Right hindlimb (tissue), 1 donor: ENCODE results near the gene PCDHB9.
A peak's percentile ranks its signal among the peaks of the same experiment; 100 is the strongest.
"Not testable (repeated sequence)": the region's sequence is repeated elsewhere in the genome, so short reads cannot be mapped to it uniquely, and the experiment has no call there.

Source experiments
- DNase-seq: peaks from one replicate; pipeline ENCODE4 v3.0.0-alpha.2; 2018

Gene PCDHB9

DNA sequence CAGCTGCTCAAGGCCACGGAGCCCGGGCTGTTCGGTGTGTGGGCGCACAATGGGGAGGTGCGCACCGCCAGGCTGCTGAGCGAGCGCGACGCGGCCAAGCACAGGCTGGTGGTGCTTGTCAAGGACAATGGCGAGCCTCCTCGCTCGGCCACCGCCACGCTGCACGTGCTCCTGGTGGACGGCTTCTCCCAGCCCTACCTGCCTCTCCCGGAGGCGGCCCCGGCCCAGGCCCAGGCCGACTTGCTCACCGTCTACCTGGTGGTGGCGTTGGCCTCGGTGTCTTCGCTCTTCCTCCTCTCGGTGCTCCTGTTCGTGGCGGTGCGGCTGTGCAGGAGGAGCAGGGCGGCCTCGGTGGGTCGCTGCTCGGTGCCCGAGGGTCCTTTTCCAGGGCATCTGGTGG, 2.2 kb downstream of the PCDHB9 start:
- not testable (repeated sequence) for DNase-seq

DNA sequence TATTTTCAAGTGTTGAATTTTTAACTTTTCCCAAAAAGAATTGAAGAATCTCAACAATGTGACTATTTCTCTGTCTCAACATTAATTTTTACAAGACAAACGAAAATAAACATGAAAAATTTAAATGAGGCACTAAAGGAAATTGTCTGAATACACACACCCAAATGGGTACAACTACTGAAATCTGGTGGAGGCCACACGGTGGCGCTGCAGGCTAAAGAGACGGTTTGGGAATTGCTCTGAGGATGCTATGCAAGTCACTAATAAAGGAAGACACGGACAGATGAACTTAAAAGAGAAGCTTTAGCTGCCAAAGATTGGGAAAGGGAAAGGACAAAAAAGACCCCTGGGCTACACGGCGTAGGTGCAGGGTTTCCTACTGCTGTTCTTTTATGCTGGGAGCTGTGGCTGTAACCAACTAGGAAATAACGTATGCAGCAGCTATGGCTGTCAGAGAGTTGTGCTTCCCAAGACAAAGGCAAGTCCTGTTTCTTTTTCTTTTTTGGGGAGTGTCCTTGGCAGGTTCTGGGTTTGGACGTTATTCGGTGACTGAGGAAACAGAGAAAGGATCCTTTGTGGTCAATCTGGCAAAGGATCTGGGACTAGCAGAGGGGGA, 5.3 kb downstream of the PCDHB9 start, which contains the start of gene PCDHB10:
Gene PCDHB10, plus strand, starts transcription at position 244 of the 616 bp plus-strand sequence. Its CDS starts 200 bp downstream, at position 444.
- no peak for DNase-seq

DNA sequence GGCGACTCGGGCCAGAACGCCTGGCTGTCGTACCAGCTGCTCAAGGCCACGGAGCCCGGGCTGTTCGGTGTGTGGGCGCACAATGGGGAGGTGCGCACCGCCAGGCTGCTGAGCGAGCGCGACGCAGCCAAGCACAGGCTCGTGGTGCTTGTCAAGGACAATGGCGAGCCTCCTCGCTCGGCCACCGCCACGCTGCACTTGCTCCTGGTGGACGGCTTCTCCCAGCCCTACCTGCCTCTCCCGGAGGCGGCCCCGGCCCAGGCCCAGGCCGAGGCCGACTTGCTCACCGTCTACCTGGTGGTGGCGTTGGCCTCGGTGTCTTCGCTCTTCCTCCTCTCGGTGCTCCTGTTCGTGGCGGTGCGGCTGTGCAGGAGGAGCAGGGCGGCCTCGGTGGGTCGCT, 7.4 kb downstream of the PCDHB9 start:
- not testable (repeated sequence) for DNase-seq

DNA sequence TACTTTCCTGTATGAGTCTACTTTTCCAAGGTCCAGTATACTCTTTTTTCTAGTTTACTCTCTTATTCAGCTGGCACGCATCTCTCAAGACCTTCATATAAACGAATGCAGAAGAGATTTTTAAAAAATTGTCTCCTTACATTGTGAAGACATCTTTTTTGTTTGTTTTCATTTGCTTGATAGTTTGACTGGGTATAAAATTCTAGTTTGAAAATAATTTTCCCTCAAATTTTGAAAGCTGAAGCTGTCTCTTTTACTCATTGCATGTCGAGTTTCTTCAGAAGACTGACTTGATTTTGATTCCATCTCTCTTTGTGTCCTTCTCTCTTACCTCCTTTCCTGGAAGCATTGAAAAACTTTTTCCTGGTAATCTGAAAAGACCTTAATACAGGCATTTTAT, 9.4 kb downstream of the PCDHB9 start:
- no peak for DNase-seq

DNA sequence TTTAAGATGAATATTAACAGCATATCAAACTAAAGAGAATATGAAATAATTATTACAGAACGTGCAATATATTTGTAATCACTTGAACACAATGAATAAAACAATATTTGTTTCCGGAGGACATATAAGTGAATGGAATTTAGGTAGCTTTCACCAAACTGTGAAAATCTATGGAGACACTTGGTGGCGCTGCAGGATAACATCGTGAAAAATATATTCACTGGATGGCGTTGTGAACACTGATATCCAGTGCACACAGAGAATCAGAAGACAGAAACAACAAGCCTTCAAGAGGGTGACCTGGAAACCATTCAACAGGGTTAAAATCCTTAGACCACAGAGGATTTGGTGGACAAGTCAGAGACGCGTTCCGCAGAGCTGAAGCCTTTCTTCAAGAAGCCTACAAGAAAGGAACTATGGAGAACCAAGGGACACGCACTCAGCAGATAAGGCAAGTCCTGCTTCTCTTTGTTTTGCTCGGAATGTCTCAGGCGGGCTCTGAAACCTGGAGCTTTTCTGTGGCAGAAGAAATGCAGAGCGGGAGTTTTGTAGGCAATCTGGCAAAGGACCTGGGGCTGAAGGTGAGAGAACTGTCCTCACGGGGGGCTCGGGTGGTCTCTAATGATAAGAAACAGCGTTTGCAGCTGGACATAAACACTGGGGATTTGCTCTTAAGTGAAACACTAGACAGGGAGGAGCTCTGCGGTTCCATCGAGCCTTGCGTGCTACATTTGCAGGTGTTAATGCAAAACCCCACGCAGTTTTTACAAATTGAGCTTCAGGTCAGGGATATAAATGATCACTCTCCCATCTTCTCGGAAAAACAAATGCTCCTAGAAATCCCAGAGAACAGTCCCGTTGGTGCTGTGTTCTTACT, 12.6 kb downstream of the PCDHB9 start, which contains the start of gene PCDHB11:
Gene PCDHB11, plus strand, starts transcription at position 269 of the 877 bp plus-strand sequence. Its CDS starts 148 bp downstream, at position 417.
- no peak for DNase-seq

DNA sequence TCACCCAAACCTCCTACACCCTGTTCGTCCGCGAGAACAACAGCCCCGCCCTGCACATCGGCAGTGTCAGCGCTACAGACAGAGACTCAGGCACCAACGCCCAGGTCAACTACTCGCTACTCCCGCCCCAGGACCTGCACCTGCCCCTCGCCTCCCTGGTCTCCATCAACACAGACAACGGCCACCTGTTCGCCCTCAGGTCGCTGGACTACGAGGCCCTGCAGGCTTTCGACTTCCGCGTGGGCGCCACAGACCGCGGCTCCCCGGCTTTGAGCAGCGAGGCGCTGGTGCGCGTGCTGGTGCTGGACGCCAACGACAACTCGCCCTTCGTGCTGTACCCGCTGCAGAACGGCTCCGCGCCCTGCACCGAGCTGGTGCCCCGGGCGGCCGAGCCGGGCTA, 14.2 kb downstream of the PCDHB9 start:
- not testable (repeated sequence) for DNase-seq

DNA sequence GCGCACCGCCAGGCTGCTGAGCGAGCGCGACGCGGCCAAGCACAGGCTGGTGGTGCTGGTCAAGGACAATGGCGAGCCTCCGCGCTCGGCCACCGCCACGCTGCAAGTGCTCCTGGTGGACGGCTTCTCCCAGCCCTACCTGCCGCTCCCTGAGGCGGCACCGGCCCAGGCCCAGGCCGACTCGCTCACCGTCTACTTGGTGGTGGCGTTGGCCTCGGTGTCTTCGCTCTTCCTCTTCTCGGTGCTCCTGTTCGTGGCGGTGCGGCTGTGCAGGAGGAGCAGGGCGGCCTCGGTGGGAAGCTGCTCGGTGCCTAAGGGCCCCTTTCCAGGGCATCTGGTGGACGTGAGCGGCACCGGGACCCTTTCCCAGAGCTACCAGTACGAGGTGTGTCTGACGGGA, 14.7 kb downstream of the PCDHB9 start:
- DNase-seq = not testable (repeated sequence)

DNA sequence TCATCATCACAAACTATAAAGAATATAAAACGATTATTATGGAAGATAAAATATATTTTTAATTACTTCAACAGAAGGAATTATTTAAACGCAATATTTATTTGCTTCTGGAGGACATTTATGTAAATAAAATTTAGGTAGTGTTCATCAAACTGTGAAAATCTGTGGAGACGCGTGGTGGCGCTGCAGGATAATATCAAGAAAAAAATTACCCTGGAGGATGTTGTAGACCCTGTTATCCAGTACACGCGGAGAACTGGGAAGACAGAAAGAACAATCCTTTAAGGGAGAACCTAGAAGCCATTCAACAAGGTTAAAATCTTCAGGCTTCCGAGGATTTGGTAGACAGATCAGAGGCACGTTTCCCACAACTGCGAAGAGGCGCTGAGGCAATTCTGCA, 21.5 kb downstream of the PCDHB9 start, which contains the start of gene PCDHB12:
Gene PCDHB12, plus strand, starts transcription at position 242 of the 400 bp plus-strand sequence. CDS start 189 bp downstream, outside the sequence.
- no peak for DNase-seq

DNA sequence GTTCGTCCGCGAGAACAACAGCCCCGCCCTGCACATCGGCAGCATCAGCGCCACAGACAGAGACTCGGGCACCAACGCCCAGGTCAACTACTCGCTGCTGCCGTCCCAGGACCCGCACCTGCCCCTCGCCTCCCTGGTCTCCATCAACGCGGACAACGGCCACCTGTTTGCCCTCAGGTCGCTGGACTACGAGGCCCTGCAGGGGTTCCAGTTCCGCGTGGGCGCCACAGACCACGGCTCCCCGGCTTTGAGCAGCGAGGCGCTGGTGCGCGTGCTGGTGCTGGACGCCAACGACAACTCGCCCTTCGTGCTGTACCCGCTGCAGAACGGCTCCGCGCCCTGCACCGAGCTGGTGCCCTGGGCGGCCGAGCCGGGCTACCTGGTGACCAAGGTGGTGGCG, 23.3 kb downstream of the PCDHB9 start:
- DNase-seq = not testable (repeated sequence)

DNA sequence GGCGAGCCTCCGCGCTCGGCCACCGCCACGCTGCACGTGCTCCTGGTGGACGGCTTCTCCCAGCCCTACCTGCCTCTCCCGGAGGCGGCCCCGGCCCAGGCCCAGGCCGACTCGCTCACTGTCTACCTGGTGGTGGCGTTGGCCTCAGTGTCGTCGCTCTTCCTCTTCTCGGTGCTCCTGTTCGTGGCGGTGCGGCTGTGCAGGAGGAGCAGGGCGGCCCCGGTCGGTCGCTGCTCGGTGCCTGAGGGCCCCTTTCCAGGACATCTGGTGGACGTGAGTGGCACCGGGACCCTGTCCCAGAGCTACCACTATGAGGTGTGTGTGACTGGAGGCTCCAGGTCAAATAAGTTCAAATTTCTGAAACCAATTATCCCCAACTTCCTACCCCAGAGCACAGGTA, 23.9 kb downstream of the PCDHB9 start:
- not testable (repeated sequence) for DNase-seq

DNA sequence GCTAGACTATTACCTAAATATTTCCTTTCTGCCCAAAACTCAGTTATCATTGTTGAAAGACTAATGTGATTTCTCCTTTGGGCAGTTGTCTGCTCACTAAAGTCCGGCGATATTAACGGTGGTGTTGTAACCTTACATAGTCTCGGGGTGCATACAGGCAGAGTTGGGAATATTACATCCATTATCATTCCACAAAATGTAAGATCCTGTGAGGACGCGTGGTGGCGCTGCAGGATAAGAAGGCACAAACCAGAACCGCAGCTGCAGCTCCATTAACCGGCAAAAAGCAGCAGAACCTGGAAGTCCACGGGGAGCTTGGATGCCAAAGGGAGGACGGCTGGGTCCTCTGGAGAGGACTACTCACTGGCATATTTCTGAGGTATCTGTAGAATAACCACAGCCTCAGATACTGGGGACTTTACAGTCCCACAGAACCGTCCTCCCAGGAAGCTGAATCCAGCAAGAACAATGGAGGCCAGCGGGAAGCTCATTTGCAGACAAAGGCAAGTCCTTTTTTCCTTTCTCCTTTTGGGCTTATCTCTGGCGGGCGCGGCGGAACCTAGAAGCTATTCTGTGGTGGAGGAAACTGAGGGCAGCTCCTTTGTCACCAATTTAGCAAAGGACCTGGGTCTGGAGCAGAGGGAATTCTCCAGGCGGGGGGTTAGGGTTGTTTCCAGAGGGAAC, 26.8 kb downstream of the PCDHB9 start, which contains the start of gene PCDHB13:
Gene PCDHB13, plus strand, starts transcription at position 264 of the 684 bp plus-strand sequence. Its CDS starts 205 bp downstream, at position 469.
- peak; percentile 35 for DNase-seq

DNA sequence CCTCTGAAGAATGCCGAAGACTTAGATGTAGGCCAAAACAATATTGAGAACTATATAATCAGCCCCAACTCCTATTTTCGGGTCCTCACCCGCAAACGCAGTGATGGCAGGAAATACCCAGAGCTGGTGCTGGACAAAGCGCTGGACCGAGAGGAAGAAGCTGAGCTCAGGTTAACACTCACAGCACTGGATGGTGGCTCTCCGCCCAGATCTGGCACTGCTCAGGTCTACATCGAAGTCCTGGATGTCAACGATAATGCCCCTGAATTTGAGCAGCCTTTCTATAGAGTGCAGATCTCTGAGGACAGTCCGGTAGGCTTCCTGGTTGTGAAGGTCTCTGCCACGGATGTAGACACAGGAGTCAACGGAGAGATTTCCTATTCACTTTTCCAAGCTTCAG, 27.6 kb downstream of the PCDHB9 start:
- not testable (repeated sequence) for DNase-seq

DNA sequence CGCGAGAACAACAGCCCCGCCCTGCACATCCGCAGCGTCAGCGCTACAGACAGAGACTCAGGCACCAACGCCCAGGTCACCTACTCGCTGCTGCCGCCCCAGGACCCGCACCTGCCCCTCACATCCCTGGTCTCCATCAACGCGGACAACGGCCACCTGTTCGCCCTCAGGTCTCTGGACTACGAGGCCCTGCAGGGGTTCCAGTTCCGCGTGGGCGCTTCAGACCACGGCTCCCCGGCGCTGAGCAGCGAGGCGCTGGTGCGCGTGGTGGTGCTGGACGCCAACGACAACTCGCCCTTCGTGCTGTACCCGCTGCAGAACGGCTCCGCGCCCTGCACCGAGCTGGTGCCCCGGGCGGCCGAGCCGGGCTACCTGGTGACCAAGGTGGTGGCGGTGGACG, 28.5 kb downstream of the PCDHB9 start:
- not testable (repeated sequence) for DNase-seq

DNA sequence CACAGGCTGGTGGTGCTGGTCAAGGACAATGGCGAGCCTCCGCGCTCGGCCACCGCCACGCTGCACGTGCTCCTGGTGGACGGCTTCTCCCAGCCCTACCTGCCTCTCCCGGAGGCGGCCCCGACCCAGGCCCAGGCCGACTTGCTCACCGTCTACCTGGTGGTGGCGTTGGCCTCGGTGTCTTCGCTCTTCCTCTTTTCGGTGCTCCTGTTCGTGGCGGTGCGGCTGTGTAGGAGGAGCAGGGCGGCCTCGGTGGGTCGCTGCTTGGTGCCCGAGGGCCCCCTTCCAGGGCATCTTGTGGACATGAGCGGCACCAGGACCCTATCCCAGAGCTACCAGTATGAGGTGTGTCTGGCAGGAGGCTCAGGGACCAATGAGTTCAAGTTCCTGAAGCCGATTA, 29.1 kb downstream of the PCDHB9 start:
- not testable (repeated sequence) for DNase-seq

DNA sequence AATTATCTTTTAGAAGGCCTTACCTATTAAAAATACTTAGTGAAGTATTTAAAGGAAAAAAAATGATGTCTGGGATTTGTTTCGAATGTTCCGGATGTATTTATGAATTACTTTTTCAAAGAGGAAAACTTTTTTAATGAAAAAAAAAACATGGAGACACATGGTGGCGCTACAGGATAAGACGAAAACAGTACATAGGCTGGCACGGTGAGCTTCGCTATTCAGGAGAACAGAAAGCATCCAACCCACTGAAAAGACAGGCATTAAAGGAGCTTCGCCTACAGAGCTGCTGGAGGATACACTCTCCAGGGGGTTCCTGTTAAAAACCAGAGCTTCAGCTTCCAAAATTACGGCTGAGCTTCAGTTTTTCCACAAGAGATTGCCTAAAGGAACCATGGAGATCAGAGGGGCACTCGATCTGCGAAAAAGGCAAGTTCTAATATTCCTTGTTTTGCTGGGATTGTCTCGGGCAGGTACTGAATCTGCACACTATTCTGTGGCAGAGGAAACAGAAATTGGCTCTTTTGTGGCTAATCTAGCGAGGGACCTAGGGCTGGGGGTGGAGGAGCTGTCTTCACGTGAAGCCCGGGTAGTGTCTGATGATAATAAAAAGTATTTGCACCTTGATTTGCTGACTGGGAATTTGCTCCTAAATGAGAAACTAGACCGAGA, 36.3 kb downstream of the PCDHB9 start, which contains the start of gene PCDHB14:
Gene PCDHB14, plus strand, starts transcription at position 232 of the 672 bp plus-strand sequence. Its CDS starts 163 bp downstream, at position 395.
- no peak for DNase-seq

DNA sequence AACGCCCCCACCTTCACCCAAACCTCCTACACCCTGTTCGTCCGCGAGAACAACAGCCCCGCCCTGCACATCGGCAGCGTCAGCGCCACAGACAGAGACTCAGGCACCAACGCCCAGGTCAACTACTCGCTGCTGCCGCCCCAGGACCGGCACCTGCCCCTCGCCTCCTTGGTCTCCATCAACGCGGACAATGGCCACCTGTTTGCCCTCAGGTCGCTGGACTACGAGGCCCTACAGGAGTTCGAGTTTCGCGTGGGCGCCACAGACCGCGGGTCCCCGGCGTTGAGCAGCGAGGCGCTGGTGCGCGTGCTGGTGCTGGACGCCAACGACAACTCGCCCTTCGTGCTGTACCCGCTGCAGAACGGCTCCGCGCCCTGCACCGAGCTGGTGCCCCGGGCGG, 37.9 kb downstream of the PCDHB9 start:
- DNase-seq = not testable (repeated sequence)

DNA sequence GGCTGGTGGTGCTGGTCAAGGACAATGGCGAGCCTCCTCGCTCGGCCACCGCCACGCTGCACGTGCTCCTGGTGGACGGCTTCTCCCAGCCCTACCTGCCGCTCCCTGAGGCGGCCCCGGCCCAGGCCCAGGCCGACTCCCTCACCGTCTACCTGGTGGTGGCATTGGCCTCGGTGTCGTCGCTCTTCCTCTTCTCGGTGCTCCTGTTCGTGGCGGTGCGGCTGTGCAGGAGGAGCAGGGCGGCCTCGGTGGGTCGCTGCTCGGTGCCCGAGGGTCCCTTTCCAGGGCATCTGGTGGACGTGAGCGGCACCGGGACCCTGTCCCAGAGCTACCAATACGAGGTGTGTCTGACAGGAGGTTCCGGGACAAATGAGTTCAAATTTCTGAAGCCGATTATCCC, 38.5 kb downstream of the PCDHB9 start:
- not testable (repeated sequence) for DNase-seq

DNA sequence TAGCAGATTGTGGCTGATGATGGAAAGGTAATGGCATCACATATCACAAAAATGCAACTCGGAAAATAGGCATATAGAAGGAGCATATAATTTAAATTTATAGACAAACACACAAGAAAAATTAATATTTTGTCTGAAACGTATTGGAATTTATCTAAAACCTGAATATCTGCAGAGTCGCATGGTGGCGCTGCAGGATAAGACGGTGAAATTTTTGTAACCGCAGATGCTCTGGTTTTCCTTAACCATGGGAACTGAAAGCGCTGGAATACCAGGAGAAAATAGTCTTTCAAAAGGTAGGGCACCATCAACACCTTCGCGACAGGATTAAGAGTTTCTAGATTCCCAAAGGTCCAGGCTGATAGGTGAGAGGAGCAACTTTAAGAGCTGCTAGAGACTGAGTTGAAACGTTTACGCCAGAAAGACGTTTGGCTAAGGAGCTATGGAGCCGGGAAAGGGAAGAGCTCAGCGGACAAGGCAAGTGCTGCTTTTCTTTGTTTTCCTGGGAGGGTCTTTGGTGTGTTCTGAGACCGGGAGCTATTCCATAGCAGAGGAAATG, 47.2 kb downstream of the PCDHB9 start:
- DNase-seq = no peak

DNA sequence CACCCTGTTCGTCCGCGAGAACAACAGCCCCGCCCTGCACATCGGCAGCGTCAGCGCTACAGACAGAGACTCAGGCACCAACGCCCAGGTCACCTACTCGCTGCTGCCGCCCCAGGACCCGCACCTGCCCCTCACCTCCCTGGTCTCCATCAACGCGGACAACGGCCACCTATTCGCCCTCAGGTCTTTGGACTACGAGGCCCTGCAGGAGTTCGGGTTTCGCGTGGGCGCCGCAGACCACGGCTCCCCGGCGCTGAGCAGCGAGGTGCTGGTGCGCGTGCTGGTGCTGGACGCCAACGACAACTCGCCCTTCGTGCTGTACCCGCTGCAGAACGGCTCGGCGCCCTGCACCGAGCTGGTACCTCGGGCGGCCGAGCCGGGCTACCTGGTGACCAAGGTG, 49.0 kb downstream of the PCDHB9 start:
- DNase-seq = not testable (repeated sequence)

DNA sequence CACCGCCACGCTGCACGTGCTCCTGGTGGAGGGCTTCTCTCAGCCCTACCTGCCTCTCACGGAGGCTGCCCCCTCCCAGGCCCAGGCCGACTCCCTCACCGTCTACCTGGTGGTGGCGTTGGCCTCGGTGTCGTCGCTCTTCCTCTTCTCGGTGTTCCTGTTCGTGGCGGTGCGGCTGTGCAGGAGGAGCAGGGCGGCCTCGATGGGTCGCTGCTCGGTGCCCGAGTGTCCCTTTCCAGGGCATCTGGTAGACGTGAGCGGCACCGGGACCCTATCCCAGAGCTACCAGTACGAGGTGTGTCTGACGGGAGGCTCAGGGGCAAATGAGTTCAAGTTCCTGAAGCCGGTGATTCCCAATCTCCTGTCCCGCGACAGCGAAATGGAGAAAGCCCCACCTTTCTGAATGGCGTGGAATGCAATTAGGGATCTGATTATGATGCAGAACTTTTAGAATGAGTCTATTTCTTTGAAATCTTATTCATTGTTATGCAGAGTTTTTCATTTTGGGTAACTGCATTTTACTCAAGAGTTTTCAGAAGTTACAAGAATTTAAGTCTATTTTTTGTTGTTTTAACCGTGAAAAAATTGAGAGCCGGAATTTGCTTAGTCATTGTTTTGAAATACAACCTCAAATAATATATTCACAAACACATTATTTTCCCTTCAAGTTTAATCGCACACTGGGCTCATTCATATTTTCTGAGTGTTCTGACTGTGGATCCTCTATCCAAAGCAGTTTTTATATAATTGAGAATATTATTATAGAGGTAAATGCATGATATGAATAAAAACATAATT, 49.8 kb downstream of the PCDHB9 start:
- DNase-seq = no peak
